Mammary epithelial cell (primary cell): ENCODE results near the gene CHGA.

ENCODE experiments used
- CTCF ChIP-seq, 2 donors: IDR thresholded peaks in 1 of 2; conservative IDR thresholded peaks in 1 of 2; 2 replicates each; pipeline ENCODE4 v1.5.1; 2011 to 2012; ENCODE audit warnings: inconsistent platforms in 2 of 2, low read length in 2 of 2, mild to moderate bottlenecking in 2 of 2, control low read depth in 1 of 2, low read depth in 1 of 2; ENCODE audit not compliant: insufficient read depth in 1 of 2; ENCODE audit errors: extremely low read depth in 1 of 2
- EZH2 ChIP-seq: IDR thresholded peaks from 2 replicates; pipeline ENCODE4 v1.6.1; 2012; ENCODE audit warnings: low read length, inconsistent platforms, borderline replicate concordance

GRCh38 chr14:92968291-92969020 lies 45.5 kb downstream of the CHGA start:
- TF ChIP-seq CTCF (conservative IDR thresholded peaks at IDR 0.05 in 1 of 2, IDR thresholded peaks at IDR 0.05 in 1 of 2; ENCODE audit: extremely low read depth in 1 of 2, insufficient read depth in 1 of 2, low read depth in 1 of 2, low read length in 2 of 2), result no peak
- TF ChIP-seq EZH2, result no peak
